Dendritic cell treated with granulocyte-macrophage colony-stimulating factor and Interleukin-4, amounts not matched to agents 40 ng/mL and 50 ng/mL, for 4 days (primary cell): ENCODE measurements around the gene MBD3L3.
A peak's percentile ranks its signal among the peaks of the same experiment; 100 is the strongest.
"Not testable (repeated sequence)": the region's sequence is repeated elsewhere in the genome, so short reads cannot be mapped to it uniquely, and the experiment has no call there.

Experiments used
- H3K27ac Mint-ChIP-seq: one replicate; pipeline ENCODE4 v1.8.0; 2022; ENCODE audit warnings: mild to moderate bottlenecking, mixed read lengths
- H3K27me3 Mint-ChIP-seq: one replicate; pipeline ENCODE4 v1.8.0; 2022; ENCODE audit warnings: mild to moderate bottlenecking, mixed read lengths
- H3K36me3 Mint-ChIP-seq: one replicate; pipeline ENCODE4 v1.8.0; 2022; ENCODE audit warnings: low read depth, mixed read lengths
- H3K4me1 Mint-ChIP-seq: one replicate; pipeline ENCODE4 v1.8.0; 2022; ENCODE audit warnings: low read depth, mixed read lengths
- H3K4me3 Mint-ChIP-seq: one replicate; pipeline ENCODE4 v1.8.0; 2022; ENCODE audit warnings: mild to moderate bottlenecking, moderate library complexity, mixed read lengths
- H3K9me3 Mint-ChIP-seq: one replicate; pipeline ENCODE4 v1.8.0; 2022; ENCODE audit warnings: mixed read lengths
- intact Hi-C: fragments of 100-400 bp; cut with micrococcal nuclease; formaldehyde crosslinking; loops from one replicate; pipeline ENCODE4 v1.15.0; 2022

The MBD3L3 gene

DNA sequence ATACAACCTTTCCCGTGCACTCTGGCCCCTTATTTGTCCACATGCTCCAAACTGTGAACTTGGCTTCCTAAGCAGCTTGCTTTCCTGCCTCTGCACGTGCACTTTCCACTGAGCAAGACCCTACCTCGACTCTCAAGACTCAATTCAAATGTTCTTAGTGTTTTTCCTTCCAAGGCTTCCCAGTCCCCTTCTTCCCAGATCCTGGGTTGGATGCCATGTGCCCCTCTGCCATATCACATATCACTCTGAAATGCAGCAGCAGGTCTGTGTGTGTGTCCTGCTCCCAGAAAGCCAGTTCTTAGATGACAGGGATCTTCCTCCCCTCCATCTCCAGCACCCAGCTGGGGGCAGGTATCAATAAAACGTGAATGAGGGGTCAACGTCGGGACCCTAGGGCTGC lies 14.1 kb upstream of the MBD3L3 start:
- no peaks in the 10 kb centered on the region for H3K27me3 Mint-ChIP-seq

DNA sequence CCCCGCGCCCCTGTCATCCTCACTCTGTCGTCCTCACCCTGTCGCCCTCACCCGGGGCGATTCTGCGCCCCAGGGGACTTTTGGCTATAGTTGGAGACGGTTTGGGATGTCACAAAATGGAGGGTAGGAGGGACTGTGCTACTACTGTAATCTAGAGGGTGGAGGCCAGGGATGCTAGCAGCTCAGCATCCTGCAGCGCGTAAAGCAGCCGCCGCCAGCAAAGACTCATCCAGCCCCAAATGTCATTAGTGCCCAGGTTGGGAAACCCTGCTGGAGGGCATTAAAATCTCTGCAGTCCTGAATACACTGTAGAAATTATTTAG lies 11.4 kb upstream of the MBD3L3 start:
- no peaks in the 10 kb centered on the region for H3K27me3 Mint-ChIP-seq
- H3K36me3 Mint-ChIP-seq: peaks cover 53% of the 10 kb centered on the region
- H3K4me3 Mint-ChIP-seq: peak overlapping the region; percentile 97
- H3K4me1 Mint-ChIP-seq: peaks cover 11% of the 10 kb centered on the region
- intact Hi-C loops: no loop called here
- peak overlapping the region; percentile 97 for H3K27ac Mint-ChIP-seq
- H3K9me3 Mint-ChIP-seq: peaks cover 9% of the 10 kb centered on the region

More for the DNA sequence above, 14.1 kb upstream of the MBD3L3 start:
- Mint-ChIP-seq H3K4me3 (no peak overlapping the region), H3K4me1 (peaks cover 11% of the 10 kb centered on the region), H3K36me3 (peaks cover 80% of the 10 kb centered on the region), H3K27ac (no peak overlapping the region), H3K9me3 (peaks cover 36% of the 10 kb centered on the region)
- intact Hi-C loops: no loop called here

DNA sequence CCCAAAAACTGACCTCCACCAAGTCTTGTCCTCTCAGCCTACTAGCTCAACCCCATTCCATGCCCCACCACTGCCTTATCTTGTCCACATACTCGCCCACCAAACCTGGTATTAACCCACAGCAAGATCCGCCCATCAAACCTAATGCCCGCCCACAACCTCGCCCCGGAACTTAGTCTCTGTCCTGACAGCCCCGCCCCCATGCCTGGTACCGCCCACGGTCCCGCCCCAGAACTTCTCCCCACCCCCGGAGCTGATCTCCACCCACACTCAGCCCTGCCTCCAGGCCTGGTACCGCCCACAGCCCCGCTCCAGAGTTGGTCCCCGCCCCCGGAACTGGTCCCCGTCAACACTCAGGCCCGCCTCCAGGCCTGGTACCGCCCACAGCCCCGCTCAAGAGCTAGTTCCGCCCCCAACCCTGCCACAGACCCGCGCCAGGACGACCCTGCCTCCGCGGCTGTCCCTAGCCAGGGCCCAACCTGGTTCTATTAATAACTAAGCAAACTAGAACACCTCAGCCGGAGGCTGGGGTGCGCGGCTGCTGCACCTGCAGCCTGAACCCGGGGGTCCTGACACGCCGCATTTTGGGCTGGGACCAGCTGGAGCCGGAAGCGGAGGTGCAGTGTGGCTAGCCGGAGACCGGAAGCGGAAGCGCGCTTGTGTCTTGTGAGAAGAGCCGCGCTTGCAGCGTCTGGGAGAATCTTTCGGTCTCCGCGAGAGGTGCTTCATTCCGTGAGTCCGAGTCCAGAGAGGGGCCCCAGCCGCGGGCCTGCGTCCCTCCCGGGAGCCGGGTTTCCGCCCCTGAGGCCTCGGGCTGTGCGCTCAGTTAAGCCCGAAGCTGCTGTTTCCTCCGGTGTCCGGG lies 10.8 kb upstream of the MBD3L3 start, which contains the start of gene ZNF557:
Gene ZNF557, plus strand, starts transcription at position 662 of the 862 bp plus-strand sequence. CDS start 5,372 bp downstream, outside the sequence.
- H3K9me3 Mint-ChIP-seq: peaks cover 3% of the 10 kb centered on the region
- peak within 1 kb of the TSS; percentile 97 for H3K4me3 Mint-ChIP-seq
- H3K27me3 Mint-ChIP-seq: no peaks in the 10 kb centered on the region
- H3K4me1 Mint-ChIP-seq: peaks cover 11% of the 10 kb centered on the region
- intact Hi-C loops: no loop called here
- H3K27ac Mint-ChIP-seq: peak within 1 kb of the TSS; percentile 97
- peaks cover 47% of the 10 kb centered on the region for H3K36me3 Mint-ChIP-seq

DNA sequence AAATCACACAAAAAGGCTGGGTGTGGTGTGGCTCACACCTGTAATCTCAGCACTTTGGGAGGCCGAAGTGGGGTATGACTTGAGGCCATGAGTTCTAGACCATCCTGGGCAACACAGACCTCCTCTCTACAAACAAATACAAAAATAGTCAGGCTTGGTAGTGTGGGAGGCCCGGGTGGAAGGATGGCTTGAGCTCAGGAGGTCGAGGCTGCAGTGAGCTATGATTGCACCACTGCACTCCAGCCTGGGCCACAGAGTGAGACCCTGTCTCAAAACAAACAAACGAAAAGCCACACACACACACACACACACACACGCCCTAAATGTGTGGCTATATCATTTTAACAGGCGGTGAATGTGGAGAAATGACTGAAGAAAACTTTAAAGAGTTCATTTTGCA lies 10.1 kb upstream of the MBD3L3 start:
- intact Hi-C loops: no loop called here
- peak overlapping the region; percentile 97 for H3K4me3 Mint-ChIP-seq
- peak overlapping the region; percentile 97 for H3K27ac Mint-ChIP-seq
- H3K27me3 Mint-ChIP-seq: no peaks in the 10 kb centered on the region
- no peaks in the 10 kb centered on the region for H3K9me3 Mint-ChIP-seq
- H3K36me3 Mint-ChIP-seq: peaks cover 40% of the 10 kb centered on the region
- peaks cover 11% of the 10 kb centered on the region for H3K4me1 Mint-ChIP-seq

DNA sequence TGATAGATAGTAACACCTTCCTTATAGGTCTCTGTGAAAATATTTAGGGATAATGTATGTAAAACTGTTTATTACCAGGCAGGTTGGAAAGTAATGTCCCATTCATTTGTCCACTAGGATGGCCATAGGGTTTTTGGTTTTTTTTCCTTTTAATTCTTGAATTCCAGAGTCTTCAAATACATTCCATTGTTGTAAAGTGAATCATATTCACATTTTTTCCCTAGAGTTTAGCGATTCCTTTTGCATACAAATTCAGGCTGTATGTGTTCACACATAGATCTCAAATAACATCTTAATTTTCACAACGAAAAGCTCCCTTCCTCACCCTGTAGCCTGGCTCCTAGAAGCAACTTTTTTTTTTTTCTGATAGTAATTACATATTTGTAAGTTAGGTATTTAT lies 9.2 kb upstream of the MBD3L3 start:
- peaks cover 31% of the 10 kb centered on the region for H3K36me3 Mint-ChIP-seq
- no peak overlapping the region for H3K27ac Mint-ChIP-seq
- no peaks in the 10 kb centered on the region for H3K9me3 Mint-ChIP-seq
- H3K4me3 Mint-ChIP-seq: no peak overlapping the region
- H3K27me3 Mint-ChIP-seq: no peaks in the 10 kb centered on the region
- peaks cover 11% of the 10 kb centered on the region for H3K4me1 Mint-ChIP-seq
- intact Hi-C loops: no loop called here

DNA sequence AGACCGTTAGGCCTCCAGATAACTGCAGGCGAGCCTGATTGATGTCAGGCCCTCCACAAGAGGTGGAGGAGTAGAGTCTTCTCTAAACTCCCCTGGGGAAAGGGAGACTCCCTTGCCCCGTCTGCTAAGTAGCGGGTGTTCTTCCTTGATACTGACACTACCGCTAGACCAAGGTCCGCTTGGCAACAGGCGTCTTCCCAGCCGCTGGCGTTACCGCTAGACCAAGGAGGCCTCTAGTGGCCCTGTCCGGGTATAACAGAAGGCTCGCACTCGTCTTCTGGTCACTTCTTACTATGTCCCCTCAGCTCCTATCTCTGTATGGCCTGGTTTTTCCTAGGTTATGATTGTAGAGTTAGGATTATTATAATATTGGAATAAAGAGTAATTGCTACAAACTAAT lies 8.6 kb upstream of the MBD3L3 start:
- intact Hi-C loops, H3K27ac Mint-ChIP-seq: not testable (repeated sequence)

DNA sequence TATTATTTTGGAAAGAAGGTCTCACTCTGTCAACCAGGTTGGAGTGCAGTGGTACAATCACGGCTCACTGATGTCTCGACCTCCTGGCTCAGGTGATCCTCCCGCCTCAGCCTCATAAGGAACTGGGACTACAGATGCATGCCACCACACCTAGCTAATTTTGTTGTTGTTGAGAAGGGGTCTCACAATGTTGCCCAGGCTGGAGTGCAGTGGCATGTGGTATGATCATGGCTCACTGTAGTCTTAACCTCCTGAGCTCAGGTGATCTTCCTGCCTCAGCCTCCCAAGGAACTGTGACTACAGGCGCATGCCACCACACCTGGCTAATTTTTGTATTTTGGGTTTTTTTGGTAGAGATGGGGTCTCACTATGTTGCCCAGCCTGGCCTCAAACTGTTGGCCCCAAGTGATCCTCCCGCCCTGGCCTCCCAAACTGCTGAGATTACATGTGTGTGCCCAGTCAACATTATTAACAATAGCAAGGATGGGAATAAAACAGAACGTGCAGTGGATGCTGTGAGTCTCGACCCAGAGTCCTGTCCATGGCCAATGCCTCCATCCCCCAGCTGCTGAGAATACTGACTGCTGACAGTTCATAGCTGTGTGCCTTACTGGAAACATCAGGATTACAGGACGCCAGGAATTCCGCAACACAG lies 5.4 kb upstream of the MBD3L3 start:
- no peaks in the 10 kb centered on the region for H3K9me3 Mint-ChIP-seq
- H3K36me3 Mint-ChIP-seq: no peaks in the 10 kb centered on the region
- H3K27me3 Mint-ChIP-seq: no peaks in the 10 kb centered on the region
- H3K4me1 Mint-ChIP-seq: peaks cover 3% of the 10 kb centered on the region
- no peak overlapping the region for H3K4me3 Mint-ChIP-seq
- H3K27ac Mint-ChIP-seq: peak overlapping the region; percentile 5
- intact Hi-C loops: no loop called here

More for the DNA sequence above, 8.6 kb upstream of the MBD3L3 start:
- Mint-ChIP-seq H3K4me1 (peaks cover 11% of the 10 kb centered on the region), H3K36me3 (peaks cover 25% of the 10 kb centered on the region)
- H3K4me3 Mint-ChIP-seq, H3K9me3 Mint-ChIP-seq, H3K27me3 Mint-ChIP-seq: not testable (repeated sequence)

DNA sequence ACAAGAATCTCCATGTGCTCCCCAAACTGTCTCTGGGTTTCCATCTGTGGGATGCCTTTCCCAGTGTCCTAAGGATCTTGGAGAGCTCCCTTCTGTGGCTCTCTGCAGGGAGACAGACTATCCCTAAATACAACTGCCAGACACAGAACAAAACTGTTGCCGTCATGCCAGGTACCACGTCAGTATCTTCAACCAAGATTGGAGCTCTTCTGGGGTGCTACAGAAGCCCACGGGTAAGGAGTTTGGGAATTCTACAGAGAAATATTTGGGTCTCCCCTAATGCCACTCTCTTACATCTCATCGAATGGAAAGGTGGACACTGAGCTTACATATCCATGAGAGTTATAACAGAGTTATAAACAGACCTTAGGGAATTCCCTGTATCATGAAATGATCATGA lies 4.9 kb upstream of the MBD3L3 start:
- no peaks in the 10 kb centered on the region for H3K27me3 Mint-ChIP-seq
- no peaks in the 10 kb centered on the region for H3K4me1 Mint-ChIP-seq
- intact Hi-C loops: no loop called here

DNA sequence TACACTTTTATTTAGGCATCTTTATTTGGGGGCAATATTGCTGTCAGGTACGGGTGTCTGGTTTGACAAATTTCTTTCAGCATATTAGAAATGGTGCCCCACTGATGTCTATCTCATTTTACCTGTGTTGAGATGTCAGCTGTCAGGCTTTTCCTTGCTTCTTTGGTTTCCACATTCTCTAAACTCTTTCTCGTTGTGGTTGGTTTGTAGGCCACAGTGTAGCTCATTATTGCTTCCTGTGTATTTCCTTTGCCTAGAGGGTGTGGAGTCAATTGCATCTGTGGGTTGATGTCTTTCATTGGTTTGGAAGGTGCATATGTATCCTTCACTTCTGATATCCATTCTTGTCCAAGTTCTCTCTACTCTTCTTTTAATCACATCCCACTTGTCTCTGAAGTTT lies 1.5 kb upstream of the MBD3L3 start:
- intact Hi-C loops, H3K27me3 Mint-ChIP-seq, H3K27ac Mint-ChIP-seq, H3K36me3 Mint-ChIP-seq, H3K4me3 Mint-ChIP-seq, H3K9me3 Mint-ChIP-seq, H3K4me1 Mint-ChIP-seq: not testable (repeated sequence)

More for the DNA sequence above, 4.9 kb upstream of the MBD3L3 start:
- no peak overlapping the region for H3K4me3 Mint-ChIP-seq
- no peaks in the 10 kb centered on the region for H3K36me3 Mint-ChIP-seq
- H3K27ac Mint-ChIP-seq: no peak overlapping the region
- no peaks in the 10 kb centered on the region for H3K9me3 Mint-ChIP-seq

DNA sequence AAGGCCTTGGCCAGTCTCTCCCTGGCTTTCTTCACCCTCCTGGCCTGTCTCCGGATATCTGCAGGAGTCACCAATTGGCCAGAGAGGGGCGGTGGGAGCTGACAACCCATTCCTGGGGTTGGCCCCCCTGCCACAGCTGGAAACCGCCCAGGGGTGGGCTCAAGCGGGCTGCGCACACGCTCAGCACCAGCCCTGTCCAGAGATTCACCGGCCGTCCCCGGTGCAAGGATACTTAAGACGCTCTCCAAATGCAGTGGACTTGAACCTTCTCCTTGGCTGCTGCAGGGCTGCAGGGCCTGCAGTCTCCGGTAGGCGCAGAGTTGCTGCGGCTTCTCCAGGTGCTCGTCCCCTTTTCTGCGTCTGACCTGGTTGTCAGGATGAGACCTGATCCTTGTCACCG lies 2.1 kb downstream of the MBD3L3 start:
- H3K36me3 Mint-ChIP-seq, H3K9me3 Mint-ChIP-seq: not testable (repeated sequence)

DNA sequence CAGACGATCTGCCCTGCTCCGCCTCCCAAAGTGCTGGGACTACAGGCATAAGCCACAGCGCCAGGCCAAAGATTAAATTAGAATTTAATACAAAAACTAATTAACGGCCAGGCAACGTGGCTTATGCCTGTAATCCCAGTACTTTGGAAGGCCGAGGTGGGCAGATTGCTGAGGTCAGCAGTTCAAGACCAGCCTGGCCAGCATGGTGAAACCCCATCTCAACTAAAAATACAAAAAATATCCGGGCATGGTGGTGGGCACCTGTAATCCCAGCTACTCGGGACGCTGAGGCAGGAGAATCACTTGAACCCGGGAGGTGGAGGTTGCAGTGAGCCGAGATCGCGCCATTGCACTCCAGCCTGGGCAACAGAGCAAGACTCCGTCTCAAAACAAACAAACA lies 2.8 kb downstream of the MBD3L3 start:
- intact Hi-C loops, H3K27me3 Mint-ChIP-seq, H3K27ac Mint-ChIP-seq: not testable (repeated sequence)

More for the DNA sequence above, 2.1 kb downstream of the MBD3L3 start:
- H3K27ac Mint-ChIP-seq, H3K4me1 Mint-ChIP-seq, intact Hi-C loops, H3K4me3 Mint-ChIP-seq, H3K27me3 Mint-ChIP-seq: not testable (repeated sequence)

DNA sequence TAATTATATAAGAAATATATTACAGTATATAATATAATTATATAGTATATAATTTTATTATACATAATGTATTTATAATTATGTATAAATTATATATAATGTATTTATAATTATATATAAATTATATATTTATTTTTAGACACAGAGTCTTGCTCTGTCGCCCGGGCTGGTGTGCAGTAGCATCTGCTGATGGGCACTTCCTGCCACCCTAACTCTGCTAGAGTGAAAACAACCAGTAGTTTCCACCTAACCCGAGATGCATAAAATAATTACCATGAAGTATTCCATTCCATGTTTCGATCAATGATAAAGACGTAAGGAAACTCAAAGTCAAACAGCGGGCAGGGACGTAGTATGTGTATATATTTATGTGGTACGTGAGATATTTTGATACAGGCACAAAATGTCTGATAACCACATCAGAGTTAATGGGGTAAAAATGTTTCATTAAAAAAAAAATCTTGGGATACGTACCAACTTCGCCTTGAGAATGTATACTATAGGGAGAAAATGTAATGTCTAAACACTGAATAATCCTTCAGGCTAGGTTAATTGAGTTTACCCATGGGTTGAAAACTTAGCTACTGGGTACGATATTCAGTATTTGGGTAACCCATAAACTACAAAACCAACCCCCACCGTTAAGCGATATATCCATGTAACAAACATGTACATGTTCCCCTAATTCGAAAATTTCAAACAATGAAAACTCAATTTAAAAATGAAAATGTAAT lies 3.7 kb downstream of the MBD3L3 start:
- H3K4me1 Mint-ChIP-seq, H3K4me3 Mint-ChIP-seq, H3K27ac Mint-ChIP-seq, H3K9me3 Mint-ChIP-seq, H3K36me3 Mint-ChIP-seq, intact Hi-C loops, H3K27me3 Mint-ChIP-seq: not testable (repeated sequence)

More for the DNA sequence above, 2.8 kb downstream of the MBD3L3 start:
- H3K4me3 Mint-ChIP-seq, H3K36me3 Mint-ChIP-seq, H3K4me1 Mint-ChIP-seq, H3K9me3 Mint-ChIP-seq: not testable (repeated sequence)

DNA sequence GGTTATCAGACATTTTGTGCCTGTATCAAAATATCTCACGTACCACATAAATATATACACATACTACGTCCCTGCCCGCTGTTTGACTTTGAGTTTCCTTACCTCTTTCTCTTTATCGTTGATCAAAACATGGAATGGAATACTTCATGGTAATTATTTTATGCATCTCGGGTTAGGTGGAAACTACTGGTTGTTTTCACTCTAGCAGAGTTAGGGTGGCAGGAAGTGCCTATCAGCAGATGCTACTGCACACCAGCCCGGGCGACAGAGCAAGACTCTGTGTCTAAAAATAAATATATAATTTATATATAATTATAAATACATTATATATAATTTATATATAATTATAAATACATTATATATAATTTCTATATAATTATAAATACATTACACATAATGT lies 5.6 kb downstream of the MBD3L3 start:
- H3K9me3 Mint-ChIP-seq, intact Hi-C loops, H3K27me3 Mint-ChIP-seq, H3K4me1 Mint-ChIP-seq, H3K27ac Mint-ChIP-seq, H3K36me3 Mint-ChIP-seq, H3K4me3 Mint-ChIP-seq: not testable (repeated sequence)

DNA sequence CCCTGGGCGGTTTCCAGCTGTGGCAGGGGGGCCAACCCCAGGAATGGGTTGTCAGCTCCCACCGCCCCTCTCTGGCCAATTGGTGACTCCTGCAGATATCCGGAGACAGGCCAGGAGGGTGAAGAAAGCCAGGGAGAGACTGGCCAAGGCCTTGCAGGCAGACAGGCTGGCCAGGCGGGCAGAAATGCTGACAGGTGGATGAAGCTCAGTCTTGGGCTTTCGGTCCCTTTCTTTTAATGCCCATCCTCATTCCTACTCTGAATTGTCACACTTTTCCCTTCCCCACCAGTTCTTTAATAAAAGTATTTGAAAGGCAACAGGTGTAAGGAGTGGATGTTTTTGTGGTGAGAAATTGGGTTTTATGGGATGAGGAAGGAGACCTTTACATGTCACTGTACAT lies 7.1 kb downstream of the MBD3L3 start:
- intact Hi-C loops, H3K27me3 Mint-ChIP-seq, H3K27ac Mint-ChIP-seq, H3K9me3 Mint-ChIP-seq, H3K36me3 Mint-ChIP-seq, H3K4me1 Mint-ChIP-seq, H3K4me3 Mint-ChIP-seq: not testable (repeated sequence)
